NCI-H2196 (cell line): ENCODE data around the gene RASA1.

ENCODE experiments used
- DNase-seq: peaks from one replicate; lab custom pipeline; 2025; ENCODE audit not compliant: unreplicated experiment; lab: John Stamatoyannopoulos, UW

Gene RASA1

DNA sequence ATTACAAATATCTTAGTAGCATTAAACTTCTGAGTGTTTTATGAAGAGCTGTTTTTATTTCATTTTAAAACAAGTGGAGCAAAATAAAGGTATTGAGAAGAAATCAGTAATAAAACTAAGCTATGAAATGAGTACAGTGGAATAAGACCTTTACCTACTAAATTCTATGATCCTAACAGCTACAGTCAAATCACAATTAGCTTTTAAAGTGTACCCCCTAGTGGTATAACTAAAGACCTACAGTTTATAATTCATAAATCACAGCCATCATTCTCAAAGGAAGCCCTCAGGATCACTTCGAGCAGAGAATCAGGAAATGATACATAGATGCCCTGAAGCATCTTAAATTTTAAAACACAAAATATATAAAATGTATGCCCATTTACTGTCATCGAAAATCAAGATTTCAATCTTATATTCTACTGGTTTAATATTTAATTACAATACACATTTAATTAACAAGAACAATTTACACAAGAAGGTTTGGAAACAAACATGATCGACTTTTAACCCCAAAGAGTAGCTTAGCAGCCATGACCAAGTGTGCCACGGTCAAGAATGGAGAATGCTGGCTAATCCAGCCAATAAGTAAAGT lies 132.7 kb downstream of the RASA1 start:
- DNase-seq: peak; percentile 6

DNA sequence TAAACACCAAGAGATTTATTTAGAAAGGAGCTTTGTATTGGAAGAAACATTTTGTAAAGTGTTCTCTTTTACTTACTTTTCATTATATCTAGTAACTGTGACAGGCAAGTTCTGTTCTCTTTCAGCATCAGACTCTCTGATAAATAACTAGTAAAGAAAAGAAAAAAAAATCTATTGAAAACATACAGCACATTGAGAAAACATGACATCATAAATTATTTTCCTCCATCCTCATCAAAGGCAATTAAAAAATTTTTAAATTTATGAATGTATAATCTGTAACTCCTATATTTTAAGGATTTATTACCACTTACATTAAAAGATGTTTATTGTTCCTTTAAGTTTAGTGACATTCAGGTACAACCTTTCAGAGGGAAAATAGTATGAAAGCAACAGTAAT lies 133.9 kb downstream of the RASA1 start:
- DNase-seq: no peak

DNA sequence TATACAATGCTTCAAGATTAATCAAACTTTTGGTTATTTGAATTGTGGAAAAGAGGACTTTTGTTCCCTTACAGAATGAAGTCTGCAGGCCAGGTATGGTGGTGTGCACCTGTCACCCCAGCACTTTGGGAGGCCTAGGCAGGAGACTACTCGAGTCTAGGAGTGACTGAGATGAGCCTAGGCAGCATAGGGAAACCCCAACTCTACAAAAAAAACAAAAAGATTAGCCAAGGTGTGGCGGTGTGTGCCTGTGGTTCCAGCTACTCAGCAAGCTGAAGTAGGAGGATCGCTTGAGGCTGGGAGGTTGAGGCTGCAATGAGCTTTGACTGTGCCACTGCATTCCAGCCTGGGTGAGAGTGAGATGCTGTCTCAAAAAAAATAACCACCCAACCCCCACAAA lies 135.7 kb downstream of the RASA1 start:
- no peak for DNase-seq

DNA sequence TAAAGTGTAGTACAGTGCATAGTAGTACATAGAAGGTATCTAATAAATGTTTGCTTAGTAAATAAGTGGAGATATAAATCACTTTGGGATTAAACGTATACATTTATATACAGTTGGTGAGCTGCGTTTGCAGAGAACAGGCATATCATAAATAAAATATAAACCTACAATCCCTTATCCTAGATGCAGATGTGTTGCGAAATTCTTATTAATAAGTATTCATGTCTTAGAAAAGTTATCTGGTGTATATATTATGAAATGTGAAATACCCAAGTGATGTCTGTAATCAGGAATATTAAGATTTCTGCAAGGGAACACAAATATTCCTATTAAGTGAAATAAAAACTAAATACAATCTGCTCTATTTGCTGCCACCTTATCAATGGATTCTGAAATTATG lies 136.2 kb downstream of the RASA1 start:
- DNase-seq: no peak

DNA sequence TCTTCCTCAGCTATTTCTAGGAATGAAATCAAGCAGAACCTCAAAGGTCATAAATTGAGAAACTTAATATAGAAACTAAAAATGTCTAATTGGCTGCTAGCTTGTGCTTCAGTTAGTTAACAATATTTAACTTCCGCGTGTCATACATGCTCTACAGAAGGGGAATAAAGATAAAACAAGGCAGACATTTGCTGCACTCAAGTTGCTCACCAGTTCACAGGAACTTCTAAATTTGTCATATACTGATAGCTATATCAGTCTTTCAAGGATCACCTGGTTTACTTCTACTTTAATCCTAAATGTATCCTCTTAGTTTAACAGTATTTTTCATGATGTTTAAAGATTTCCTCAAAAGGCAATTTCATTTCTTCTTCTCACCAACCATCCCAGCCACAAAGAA lies 136.7 kb downstream of the RASA1 start:
- no peak for DNase-seq

DNA sequence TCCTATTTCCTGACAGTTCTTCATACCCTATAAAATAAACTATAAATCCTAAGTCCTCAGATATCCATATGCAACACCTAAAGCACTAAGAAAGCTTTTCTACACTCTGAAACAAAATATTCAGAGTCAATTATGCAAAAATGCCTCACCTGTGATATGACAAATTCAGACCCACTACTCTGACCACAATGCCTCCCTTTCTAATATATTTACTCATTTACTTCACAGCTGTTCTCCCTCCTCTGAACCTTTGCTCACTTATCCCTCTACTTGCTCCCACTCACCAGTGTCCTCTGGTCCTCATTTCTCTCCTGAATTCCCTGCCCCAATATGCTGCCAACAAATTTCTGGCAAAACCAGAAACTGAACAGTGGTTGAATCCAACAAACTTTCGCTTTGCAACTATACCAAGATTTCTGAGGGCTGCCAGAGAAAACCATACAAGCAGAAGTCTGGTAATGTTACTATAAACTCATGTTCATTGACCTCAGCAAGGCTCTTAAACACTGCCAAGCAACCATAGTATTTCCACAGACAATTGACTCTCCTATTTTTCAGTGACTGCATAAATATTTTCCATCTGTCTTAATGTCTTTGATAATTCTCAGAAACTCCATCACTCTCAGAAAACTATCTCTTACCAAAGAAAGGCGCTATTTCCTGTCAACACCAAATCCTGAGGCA lies 137.9 kb downstream of the RASA1 start:
- DNase-seq: no peak

DNA sequence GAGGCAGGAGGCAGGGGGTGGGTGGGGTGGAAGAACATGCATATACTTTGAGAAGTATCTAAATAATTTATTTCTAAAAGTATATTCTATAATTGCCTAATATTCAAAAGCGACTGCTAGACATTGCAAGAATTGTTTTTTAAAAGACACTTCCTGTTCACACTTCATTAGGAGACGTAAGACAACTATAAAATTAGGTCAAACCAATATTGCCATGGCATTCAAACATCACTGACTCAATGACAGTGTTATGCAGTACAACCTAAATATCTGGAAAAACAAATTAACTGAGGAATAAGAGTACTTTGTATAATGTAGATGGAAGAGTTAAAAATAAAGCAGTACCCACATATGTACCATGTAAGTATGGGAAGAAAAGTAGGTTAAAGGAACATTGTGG lies 140.5 kb downstream of the RASA1 start:
- no peak for DNase-seq

DNA sequence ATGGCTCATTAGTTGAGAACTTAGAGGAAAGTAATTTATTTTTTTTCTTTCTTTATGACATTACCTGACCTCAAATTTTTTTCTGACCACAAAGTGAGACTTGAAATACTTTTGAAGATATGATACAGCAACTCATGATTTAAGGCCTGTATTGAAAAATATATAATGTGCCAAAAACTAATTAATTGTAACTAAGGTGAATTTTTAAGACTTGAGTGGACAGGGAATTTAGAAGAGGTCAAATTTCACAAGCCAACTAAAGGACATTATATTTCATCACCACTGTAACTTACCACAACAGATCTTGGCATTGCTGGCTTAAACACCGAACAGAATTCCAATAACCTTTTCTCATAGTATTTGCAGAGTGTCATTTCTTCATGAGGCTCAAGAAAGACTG lies 143.2 kb downstream of the RASA1 start:
- DNase-seq: no peak

DNA sequence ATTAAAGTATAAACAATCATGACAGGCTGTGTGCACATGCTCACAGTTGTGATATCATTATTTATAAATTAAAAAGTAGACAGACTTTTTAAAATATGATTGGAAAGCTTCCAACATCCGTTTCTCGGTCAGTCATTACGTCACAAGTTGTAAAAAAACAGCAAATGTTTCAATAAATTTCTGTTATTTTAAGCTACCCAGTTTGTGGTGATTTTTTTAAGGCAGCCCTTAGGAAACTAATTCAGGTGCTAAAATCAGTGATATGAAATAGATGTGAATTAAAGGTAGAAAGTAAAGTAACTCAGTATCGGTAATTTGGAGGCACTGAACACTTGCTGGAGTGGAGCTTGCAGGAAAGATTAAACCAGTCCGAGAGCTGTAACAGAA lies 143.9 kb downstream of the RASA1 start:
- DNase-seq: no peak

DNA sequence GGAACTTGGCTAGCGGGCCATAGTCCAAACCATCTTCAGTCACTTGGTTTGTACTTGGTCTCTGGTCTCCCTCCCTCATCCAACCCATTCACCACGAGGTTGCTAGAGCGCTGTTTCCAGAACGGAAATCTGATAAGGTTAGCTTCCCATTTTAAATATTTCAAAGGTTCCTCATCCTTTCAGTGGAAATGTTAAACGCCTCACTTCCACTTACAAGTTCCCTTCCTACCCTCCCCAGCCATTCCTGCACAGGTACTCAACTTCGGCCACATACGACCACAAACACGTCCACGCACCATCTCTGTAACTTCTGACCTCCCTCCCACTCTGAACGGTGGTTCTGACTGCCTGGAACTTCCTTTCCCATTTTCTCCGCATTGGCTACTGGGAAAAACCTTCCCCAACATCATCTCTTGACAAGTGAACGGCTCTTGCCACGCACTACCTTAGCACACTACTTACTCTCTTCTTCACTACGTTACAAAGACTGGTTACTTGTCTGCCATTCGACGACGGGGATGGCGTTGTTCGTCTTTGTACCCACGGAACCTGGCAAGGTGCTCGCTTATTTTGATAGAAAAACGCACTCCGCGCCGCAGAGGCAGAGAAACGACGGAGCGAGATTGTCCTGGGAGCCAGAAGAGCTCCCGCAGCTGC lies 144.4 kb downstream of the RASA1 start:
- no peak for DNase-seq

DNA sequence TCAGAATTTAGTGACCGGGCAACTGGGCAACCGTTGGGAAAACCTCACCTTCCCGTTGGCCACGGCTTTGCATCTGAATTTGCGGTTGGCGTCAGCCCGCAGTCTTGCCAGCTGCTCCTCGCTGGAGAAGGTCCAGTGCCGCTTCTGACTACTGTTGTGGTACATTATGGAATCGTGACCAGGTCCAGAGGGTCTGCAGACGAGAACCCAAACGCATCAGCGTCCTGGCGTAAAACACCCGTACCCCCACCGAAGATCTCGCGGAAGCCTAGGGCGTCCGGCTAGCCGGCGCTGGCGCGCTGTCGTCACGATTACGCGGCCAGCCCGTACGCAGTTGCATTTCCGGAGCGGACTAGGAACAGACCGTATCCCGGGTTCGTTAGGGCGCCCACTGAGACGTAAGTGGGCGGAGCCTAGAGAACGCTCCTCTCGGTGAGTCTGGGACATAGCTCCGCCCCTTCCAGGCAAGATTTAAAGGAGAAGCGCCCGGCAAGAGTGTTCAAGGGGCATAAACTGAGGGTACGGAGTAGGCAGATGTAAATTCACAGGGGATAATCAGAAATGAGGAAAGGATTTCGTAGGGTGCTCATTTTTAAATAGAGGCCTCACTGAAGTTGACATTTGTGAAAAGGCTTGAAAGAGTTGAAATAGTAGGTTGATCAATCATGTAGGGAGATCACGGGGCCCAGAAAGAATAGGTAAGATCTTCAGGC lies 145.1 kb downstream of the RASA1 start, which contains the start of gene CCNH:
TSS of gene CCNH (minus strand) at position 301 of the 713 bp plus-strand sequence. CDS start at position 165, 136 bp downstream.
- DNase-seq: peak; percentile 88

DNA sequence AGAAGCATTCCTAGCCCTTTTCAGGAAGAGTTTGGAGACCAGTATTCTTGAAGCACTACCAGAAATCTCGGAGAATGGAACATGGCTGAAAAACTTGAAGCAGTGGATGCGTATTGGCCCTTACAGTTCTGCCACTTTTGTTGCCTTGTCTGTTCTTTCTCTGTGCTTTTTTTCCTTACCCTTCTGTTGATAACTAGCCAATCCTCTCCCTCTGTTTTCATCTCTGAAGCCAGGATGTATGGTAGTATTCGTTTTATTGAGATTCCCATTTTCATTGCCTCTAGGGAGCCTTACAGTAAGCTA lies 145.6 kb downstream of the RASA1 start:
- DNase-seq: no peak

DNA sequence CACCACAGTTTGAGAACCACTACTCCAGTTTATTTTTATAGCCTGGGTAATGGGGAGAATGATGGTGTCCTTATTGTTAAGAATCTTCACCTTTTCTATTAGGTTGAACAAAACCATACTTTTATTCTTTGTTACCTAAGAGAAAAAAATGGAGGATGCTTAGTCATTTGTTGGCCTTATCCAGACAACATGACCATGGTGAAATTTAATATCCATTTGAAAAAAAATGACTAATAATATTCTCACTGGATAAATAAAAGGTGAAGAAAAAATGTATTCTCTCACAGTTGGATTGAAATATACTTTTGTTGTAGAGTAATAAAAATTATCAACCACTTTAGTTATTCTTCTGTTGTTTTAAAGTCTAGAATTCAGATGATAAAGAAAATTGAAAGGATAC lies 150.8 kb downstream of the RASA1 start:
- no peak for DNase-seq

DNA sequence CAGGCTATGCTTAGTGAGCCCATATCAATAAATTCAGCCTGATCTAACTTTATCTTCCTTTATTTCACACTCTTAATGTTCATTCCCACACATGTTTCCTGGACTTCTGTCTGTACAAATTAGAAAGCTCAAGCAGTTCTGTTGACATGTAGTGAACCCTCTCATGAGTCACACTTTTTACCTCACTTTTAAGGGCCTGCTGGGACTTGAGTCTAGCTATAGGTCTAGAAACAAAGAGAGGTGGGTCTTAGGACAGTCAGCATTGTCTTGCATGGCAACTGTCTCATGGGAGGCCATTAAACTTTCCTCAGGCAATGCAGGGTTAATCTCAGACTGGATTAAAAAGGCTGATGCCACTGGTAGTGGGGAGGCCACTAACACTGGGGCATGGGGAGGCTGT lies 153.6 kb downstream of the RASA1 start:
- DNase-seq: no peak

DNA sequence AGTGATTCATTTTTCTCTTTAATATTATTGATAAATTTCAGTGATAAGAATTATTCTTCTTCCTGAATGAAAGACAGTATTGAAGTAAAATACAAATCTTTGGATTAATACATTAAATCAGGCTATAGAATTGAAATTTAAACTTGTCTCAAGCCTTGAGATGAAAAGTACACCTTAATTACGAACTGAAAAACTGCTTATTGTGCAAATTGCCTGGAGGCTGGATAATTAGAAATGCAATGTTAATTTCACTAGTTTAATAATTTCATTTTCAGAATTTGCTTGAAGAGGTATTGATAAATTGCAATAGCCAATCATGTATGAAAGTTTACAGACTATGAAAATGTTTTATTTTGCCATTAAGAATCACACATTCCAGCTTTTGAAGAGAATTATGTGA lies 156.1 kb downstream of the RASA1 start:
- no peak for DNase-seq

DNA sequence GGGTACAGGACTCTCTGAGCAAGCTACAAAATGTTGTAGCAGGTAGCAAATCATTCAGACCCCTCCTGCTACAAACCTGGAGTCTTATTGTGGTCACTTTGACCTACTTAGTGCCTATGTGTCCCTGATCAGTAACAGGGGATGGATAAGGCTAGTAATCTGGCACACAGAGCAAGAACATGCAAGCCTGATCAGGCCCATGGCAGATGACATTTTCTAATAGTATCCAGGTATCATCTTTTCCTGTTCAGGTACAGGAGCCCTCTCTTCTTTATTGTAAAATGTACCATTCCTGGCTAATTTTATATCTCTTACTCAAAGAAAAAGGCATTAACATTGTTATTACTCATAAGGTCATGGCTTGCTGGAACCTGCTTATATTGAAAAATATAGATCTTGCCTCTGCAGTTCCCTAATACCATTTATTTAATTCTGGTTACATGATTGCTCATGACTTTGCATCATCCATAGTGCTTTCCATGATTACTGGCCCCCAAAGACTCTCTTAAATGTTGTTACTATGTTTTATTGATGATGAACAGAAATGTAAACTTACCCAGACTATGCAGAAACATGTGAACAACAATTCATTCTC lies 163.3 kb downstream of the RASA1 start:
- DNase-seq: no peak

DNA sequence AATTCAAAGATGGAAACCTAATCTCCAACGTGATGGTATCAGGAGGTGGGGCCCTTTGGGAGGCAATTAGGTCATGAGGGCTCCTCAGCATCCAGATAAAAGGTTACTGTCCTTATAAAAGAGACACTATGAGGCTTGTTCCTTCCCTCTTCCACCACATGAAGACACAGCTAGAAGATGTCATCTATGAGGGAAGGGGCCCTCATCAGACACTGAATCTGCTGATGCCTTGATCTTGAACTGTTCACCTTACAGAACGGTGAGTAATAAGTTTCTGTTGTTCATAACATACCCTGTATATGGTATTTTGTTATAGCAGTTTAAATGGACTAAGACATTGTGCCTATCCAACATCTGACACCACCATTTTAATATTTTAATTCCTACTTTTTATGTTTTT lies 164.8 kb downstream of the RASA1 start:
- no peak for DNase-seq

DNA sequence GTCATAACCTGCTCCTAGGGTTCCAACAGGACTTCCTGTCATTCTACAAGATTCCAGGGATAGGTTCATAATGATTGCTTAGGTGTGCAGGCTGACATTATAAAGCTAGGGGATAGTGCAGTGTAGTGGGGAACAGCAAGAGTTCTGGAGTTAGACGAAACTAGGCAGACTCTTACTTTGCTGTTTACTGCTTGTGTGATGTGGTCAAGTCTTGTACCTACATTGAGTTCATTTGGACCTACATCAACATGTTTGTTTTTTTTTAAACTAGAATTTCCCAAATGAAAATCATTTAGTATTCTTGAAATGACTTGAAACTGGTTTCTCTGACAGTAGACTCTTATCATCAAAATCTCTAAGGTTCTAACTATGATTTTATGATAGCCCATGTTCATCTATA lies 166.3 kb downstream of the RASA1 start:
- no peak for DNase-seq

DNA sequence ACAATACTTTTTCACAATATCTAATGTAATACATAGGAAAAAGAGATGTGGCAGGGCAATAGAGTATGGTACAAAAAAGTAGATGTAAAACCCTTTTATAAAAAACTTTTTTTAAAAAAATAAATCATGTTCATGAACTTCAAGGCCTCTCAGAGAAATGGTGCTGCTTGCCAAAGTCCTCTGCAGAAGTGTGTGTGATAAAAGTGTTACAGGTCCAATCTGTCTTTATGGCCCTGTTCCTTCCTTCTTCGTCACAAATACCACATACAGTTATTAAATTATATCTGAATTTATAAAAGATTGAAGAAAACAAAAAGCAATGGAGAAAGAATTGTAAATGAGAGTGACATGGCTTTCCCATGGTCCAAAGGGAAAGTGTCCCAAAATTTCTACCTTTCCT lies 166.8 kb downstream of the RASA1 start:
- DNase-seq: no peak

DNA sequence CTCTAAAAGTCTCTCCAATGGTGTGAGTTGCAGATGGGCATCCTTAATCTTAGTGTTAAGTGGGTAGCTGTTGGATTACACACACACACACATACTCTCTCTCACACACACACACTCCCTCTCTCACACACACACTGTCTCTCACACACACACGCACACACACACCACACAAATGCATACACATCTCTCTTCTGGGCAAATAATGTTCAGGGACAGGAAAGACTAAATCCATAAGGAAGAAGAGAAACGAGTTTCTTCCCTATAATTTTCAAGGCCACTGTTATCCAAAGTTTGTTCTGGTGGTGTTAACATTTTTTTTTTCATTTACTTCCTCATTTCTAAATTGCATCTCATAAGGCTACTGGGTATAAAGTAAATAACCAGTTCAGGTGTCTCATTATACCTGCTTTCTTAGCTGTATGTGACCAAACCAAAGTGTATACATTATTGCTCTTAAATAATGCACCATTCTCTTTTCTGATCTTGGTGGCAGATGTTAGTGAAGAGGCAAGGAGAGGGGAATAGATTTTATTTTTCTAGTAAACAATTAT lies 167.5 kb downstream of the RASA1 start:
- DNase-seq: no peak

DNA sequence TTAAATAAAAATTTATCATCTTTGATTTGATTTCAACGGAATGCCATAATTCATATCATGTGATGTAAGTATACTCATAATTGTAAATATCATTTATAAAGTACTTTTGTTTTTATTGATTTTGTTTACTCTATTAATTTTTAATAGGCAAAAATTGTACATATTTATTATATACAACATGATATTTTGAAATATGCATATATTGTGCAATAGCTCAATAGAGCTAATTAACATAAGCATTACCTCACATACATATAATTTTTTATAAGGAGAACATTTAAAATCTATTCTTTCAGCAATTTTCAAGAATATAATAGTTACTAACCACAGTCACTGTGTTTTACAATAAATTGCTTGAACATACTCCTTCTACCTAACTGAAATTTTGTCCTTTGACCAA lies 170.0 kb downstream of the RASA1 start:
- no peak for DNase-seq
